Measurements from ENCODE around the gene LRP8. TPM values are rescaled to one million over a fixed set of nuclear protein-coding genes. Genes with fewer than 3 reads are reported as not detected.

Gene LRP8
- total and polyA plus RNA-seq, 9 of the 15 experiments (the other 6 are each of a cell fraction or from before 2014, with no cell fraction given), result 7.1 to 56.1 (median 31.3) TPM

DNA sequence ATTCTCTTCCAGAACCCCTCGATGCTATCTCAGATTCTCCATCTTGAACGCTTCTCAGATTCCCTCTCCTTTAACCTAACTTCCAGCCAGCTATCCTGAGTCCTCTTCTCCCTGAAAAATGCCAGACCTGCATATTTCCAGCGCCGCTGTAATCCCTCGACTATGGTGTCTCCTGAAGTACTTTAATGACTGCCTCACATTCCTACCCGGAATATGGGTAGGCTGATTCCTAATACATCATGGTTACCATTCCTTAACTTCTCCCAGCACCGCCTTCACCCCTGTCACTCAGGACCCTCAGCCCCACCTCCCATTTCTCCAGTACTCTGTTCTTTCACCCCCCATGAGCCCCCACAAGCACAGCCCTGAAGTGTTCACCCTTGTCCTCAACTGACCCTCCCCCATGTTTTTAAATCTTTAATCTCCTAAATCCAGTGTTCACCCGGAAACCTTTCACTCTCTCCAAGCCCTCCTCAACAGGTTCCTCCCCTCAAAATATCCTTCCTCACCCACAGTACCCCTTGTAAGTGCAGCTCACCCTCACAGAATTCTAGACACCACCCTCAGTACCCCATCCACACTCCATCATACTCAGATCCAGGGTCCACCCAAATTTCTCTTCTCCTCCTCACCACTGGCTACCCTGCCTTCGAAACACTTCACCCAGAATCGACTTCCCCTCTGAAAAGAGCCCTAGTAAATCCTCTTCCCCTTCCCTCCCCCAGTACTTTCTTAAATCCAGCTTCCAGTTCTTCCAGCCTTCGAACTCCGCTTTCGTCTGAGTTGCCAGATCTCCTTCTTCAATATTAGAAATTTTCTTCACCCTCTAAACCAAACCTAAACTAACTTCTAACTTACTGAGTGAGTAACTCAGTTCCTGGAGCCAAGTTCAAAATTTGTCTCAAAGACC lies 130.3 kb downstream of the LRP8 start:
- Histone ChIP-seq H3K36me3 (ENCODE audit: control insufficient read depth, insufficient read depth, low read length) (peaks cover 11% of the 10 kb centered on the region; the same call in 1 of the 3 replicates), H3K27ac (ENCODE audit: extremely low read depth, low read depth, low read length) (peak overlapping the region; percentile 90), H3K9me1 (ENCODE audit: control insufficient read depth, insufficient read depth, low read length) (no peaks in the 10 kb centered on the region), H3K4me1 (replicated peaks in 1 of 2; ENCODE audit: control insufficient read depth in 2 of 2, insufficient read depth in 2 of 2, low read length in 2 of 2) (peaks cover 16 to 21% of the 10 kb centered on the region in 2 experiments), H3K4me3 (peak overlapping the region; percentile 94), H2AFZ (ENCODE audit: low read depth, low read length) (peak overlapping the region; percentile 90), H3K9ac (ENCODE audit: insufficient read depth in 1 of 2, low read depth in 2 of 2, low read length in 2 of 2) (peak overlapping the region; percentile 93 to 96), H3K9me3 (replicated peaks; ENCODE audit: control insufficient read depth, insufficient read depth, low read depth, low read length) (no peaks in the 10 kb centered on the region), H3K4me2 (ENCODE audit: insufficient read depth, low read length) (peak overlapping the region; percentile 96), H4K20me1 (replicated peaks; ENCODE audit: control insufficient read depth, insufficient read depth, low read length) (no peaks in the 10 kb centered on the region), H3K27me3 (ENCODE audit: control insufficient read depth in 2 of 2, insufficient read depth in 2 of 2, low read length in 2 of 2) (no peaks in the 10 kb centered on the region), H3K79me2 (ENCODE audit: control insufficient read depth, insufficient read depth, low read length) (peaks cover 17% of the 10 kb centered on the region)
- in situ Hi-C loops (cut with MboI) (loop anchor here (25.0 kb wide), 1 partner anchor 285 kb away; the partner anchor contains the start of gene ECHDC2), intact Hi-C loops (cut with micrococcal nuclease) (loop anchor here (10.0 kb wide), 1 partner anchor 197 kb away; no protein-coding TSS in a partner anchor)
- WGBS (ENCODE audit: insufficient coverage, low coverage, missing lambda C conversion rate), result 28% methylated on average over 13 of the region's 13 CpGs
- ChIA-PET POLR2A (interaction anchor here (0.8 to 2.3 kb wide), 3 partner anchors 12 to 24 kb away, joined by 3 to 14 read pairs (median 3); no protein-coding TSS in a partner anchor), CTCF (ENCODE audit: low intra/inter-chr PET ratio) (interaction anchor here (0.6 kb wide), 1 partner anchor 35 kb away, joined by 3 read pairs; no protein-coding TSS in a partner anchor)
- FAIRE-seq, result no peak
- peak in 3 of 4 experiments; percentile 33 to 60 (median 57) for DNase-seq (ENCODE audit: extremely low read depth in 1 of 4, low spot score in 3 of 4)
- peak; percentile 3 for ATAC-seq
- TSS peak; percentile 50 for BruUV-seq (replicated peaks)
- TF ChIP-seq POLR2AphosphoS2 (IDR thresholded peaks at IDR 0.05; ENCODE audit: low read length) (peak; percentile 25; the same call in 1 of the 2 replicates), SUPT5H (IDR thresholded peaks at IDR 0.05) (no peak; the same call in 1 of the 2 replicates), TARDBP (IDR thresholded peaks at IDR 0.05) (no peak)
- TF ChIP-seq, protein P1, sequence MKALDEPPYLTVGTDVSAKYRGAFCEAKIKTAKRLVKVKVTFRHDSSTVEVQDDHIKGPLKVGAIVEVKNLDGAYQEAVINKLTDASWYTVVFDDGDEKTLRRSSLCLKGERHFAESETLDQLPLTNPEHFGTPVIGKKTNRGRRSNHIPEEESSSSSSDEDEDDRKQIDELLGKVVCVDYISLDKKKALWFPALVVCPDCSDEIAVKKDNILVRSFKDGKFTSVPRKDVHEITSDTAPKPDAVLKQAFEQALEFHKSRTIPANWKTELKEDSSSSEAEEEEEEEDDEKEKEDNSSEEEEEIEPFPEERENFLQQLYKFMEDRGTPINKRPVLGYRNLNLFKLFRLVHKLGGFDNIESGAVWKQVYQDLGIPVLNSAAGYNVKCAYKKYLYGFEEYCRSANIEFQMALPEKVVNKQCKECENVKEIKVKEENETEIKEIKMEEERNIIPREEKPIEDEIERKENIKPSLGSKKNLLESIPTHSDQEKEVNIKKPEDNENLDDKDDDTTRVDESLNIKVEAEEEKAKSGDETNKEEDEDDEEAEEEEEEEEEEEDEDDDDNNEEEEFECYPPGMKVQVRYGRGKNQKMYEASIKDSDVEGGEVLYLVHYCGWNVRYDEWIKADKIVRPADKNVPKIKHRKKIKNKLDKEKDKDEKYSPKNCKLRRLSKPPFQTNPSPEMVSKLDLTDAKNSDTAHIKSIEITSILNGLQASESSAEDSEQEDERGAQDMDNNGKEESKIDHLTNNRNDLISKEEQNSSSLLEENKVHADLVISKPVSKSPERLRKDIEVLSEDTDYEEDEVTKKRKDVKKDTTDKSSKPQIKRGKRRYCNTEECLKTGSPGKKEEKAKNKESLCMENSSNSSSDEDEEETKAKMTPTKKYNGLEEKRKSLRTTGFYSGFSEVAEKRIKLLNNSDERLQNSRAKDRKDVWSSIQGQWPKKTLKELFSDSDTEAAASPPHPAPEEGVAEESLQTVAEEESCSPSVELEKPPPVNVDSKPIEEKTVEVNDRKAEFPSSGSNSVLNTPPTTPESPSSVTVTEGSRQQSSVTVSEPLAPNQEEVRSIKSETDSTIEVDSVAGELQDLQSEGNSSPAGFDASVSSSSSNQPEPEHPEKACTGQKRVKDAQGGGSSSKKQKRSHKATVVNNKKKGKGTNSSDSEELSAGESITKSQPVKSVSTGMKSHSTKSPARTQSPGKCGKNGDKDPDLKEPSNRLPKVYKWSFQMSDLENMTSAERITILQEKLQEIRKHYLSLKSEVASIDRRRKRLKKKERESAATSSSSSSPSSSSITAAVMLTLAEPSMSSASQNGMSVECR (CRISPR knock-in tag; IDR thresholded peaks at IDR 0.05), result peak; percentile 5; the same call in 1 of the 2 replicates
- TF ChIP-seq, protein P2, sequence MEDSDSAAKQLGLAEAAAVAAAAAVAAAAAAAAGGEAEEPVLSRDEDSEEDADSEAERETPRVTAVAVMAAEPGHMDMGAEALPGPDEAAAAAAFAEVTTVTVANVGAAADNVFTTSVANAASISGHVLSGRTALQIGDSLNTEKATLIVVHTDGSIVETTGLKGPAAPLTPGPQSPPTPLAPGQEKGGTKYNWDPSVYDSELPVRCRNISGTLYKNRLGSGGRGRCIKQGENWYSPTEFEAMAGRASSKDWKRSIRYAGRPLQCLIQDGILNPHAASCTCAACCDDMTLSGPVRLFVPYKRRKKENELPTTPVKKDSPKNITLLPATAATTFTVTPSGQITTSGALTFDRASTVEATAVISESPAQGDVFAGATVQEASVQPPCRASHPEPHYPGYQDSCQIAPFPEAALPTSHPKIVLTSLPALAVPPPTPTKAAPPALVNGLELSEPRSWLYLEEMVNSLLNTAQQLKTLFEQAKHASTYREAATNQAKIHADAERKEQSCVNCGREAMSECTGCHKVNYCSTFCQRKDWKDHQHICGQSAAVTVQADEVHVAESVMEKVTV (CRISPR knock-in tag; IDR thresholded peaks at IDR 0.05), result no peak
- TF ChIP-seq, protein P3, sequence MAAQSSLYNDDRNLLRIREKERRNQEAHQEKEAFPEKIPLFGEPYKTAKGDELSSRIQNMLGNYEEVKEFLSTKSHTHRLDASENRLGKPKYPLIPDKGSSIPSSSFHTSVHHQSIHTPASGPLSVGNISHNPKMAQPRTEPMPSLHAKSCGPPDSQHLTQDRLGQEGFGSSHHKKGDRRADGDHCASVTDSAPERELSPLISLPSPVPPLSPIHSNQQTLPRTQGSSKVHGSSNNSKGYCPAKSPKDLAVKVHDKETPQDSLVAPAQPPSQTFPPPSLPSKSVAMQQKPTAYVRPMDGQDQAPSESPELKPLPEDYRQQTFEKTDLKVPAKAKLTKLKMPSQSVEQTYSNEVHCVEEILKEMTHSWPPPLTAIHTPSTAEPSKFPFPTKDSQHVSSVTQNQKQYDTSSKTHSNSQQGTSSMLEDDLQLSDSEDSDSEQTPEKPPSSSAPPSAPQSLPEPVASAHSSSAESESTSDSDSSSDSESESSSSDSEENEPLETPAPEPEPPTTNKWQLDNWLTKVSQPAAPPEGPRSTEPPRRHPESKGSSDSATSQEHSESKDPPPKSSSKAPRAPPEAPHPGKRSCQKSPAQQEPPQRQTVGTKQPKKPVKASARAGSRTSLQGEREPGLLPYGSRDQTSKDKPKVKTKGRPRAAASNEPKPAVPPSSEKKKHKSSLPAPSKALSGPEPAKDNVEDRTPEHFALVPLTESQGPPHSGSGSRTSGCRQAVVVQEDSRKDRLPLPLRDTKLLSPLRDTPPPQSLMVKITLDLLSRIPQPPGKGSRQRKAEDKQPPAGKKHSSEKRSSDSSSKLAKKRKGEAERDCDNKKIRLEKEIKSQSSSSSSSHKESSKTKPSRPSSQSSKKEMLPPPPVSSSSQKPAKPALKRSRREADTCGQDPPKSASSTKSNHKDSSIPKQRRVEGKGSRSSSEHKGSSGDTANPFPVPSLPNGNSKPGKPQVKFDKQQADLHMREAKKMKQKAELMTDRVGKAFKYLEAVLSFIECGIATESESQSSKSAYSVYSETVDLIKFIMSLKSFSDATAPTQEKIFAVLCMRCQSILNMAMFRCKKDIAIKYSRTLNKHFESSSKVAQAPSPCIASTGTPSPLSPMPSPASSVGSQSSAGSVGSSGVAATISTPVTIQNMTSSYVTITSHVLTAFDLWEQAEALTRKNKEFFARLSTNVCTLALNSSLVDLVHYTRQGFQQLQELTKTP (IDR thresholded peaks at IDR 0.05; ENCODE audit: low read depth in 1 of 2, partially characterized antibody in 2 of 2), result peak in 1 of 2 experiments; percentile 29
- TF ChIP-seq, protein P4, sequence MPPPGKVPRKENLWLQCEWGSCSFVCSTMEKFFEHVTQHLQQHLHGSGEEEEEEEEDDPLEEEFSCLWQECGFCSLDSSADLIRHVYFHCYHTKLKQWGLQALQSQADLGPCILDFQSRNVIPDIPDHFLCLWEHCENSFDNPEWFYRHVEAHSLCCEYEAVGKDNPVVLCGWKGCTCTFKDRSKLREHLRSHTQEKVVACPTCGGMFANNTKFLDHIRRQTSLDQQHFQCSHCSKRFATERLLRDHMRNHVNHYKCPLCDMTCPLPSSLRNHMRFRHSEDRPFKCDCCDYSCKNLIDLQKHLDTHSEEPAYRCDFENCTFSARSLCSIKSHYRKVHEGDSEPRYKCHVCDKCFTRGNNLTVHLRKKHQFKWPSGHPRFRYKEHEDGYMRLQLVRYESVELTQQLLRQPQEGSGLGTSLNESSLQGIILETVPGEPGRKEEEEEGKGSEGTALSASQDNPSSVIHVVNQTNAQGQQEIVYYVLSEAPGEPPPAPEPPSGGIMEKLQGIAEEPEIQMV (tag; conservative IDR thresholded peaks at IDR 0.05; ENCODE audit: low read depth), result no peak

Measured in K562 (cell line).